GM12801 (cell line): Measurements from ENCODE around the gene NT5DC1.

Source experiments
- CTCF ChIP-seq: IDR thresholded peaks from one replicate; pipeline ENCODE4 v1.5.1; 2011; ENCODE audit warnings: control low read depth; ENCODE audit not compliant: insufficient read length; ENCODE audit errors: extremely low read depth

NT5DC1 gene

GRCh38 chr6:116078522-116078921 is 22.1 kb upstream of the NT5DC1 start:
- TF ChIP-seq CTCF, result no peak

- no peak for TF ChIP-seq CTCF
Measured at GRCh38 chr6:116078945-116079344, 21.7 kb upstream of the NT5DC1 start.

GRCh38 chr6:116083052-116083451 is 17.6 kb upstream of the NT5DC1 start:
- no peak for TF ChIP-seq CTCF

- no peak for TF ChIP-seq CTCF
Measured at GRCh38 chr6:116084284-116084683, 16.4 kb upstream of the NT5DC1 start.

GRCh38 chr6:116087437-116088027 is 13.1 kb upstream of the NT5DC1 start:
- TF ChIP-seq CTCF, result no peak

- no peak for TF ChIP-seq CTCF
Measured at GRCh38 chr6:116088946-116089345, 11.7 kb upstream of the NT5DC1 start.

- TF ChIP-seq CTCF, result no peak
Measured at GRCh38 chr6:116090251-116090650, 10.4 kb upstream of the NT5DC1 start.
